Sigmoid colon (tissue), 4 donors: ENCODE results near the gene SESN1.

Source experiments
- CTCF ChIP-seq, 4 experiments: fragments of 450-650 bp in 3 of 4; fragments of 200-600 bp in 1 of 4; IDR thresholded peaks; one replicate each; pipeline ENCODE4 v1.5.1; 2016 to 2019; ENCODE audit warnings: antibody characterized with exemption in 4 of 4, mild to moderate bottlenecking in 3 of 4, moderate library complexity in 2 of 4
- EP300 ChIP-seq, 4 donors: sonication (generic); formaldehyde crosslinking; IDR thresholded peaks; one replicate each; pipeline ENCODE4 v1.6.1; 2017; ENCODE audit warnings: antibody characterized with exemption in 4 of 4

- TF ChIP-seq CTCF (IDR thresholded peaks at IDR 0.05) (no peak), EP300 (IDR thresholded peaks at IDR 0.05) (peak in 1 of 4 donors; percentile 68)
Observed at GRCh38 chr6:109091314-109092024, 3.2 kb downstream of the SESN1 start.
